K562 (cell line): Measurements from ENCODE around the gene FRMD5. TPM values are rescaled to one million over a fixed set of nuclear protein-coding genes. Genes with fewer than 3 reads are reported as not detected.

Experiments
- ATAC-seq: fragments of 200-7000 bp; cut with Tn5 transposase; 3 replicates; pipeline ENCODE4 v1.9.1; 2020; ENCODE audit warnings: moderate library complexity
- BruUV-seq: library from RNA; stranded (reverse); fragments of 400-500 nt; replicated peaks from 2 replicates; lab custom pipeline; 2021; lab: Mats Ljungman, UMichigan
- CTCF ChIA-PET: fragments of 300-600 bp; formaldehyde crosslinking; extraction: SDS; loops from one replicate; lab custom pipeline; 2021; ENCODE audit warnings: low intra/inter-chr PET ratio; lab: Yijun Ruan, JAX
- POLR2A ChIA-PET: fragments of 300-600, 350-650 bp; sonication (Branson Sonifier 250); formaldehyde crosslinking; extraction: SDS; loops from one replicate; lab custom pipeline; 2021; ENCODE audit warnings: antibody characterized with exemption, inconsistent platforms; lab: Yijun Ruan, JAX
- DNase-seq, 4 experiments: peaks; one replicate each; pipeline versions ENCODE4 v3.0.0 to v3.0.0-alpha.2; 2011 to 2018; ENCODE audit warnings: low spot score in 3 of 4, mixed read lengths in 3 of 4; ENCODE audit errors: extremely low read depth in 1 of 4
- FAIRE-seq: peaks from 2 replicates; lab custom pipeline; 2011; peaks lifted over from hg19 to GRCh38; lab: Jason Lieb, UNC
- H2AFZ ChIP-seq: 2 replicates; pipeline ENCODE4 v1.6.0; 2011; ENCODE audit warnings: low read depth, low read length, control low read depth, inconsistent platforms
- H3K27ac ChIP-seq: fragments of 200-600 bp; 3 replicates; pipeline ENCODE4 v1.8.0; 2011; ENCODE audit warnings: low read depth, mild to moderate bottlenecking, control low read depth, inconsistent platforms, low read length, moderate library complexity, mixed read lengths; ENCODE audit errors: extremely low read depth
- H3K27me3 ChIP-seq, 2 experiments: fragments of 300-600 bp in 1 of 2; 2 replicates in 1 of 2; 3 replicates in 1 of 2; pipeline versions ENCODE4 v1.6.0 to v1.8.0; 2011; ENCODE audit warnings: inconsistent platforms in 2 of 2, low read length in 2 of 2, mild to moderate bottlenecking in 1 of 2, mixed read lengths in 1 of 2, moderate library complexity in 1 of 2; ENCODE audit not compliant: control insufficient read depth in 2 of 2, insufficient read depth in 2 of 2
- H3K36me3 ChIP-seq: fragments of 300-600 bp; 3 replicates; pipeline ENCODE4 v1.8.0; 2011; ENCODE audit warnings: mild to moderate bottlenecking, low read length, inconsistent platforms; ENCODE audit not compliant: control insufficient read depth, insufficient read depth
- H3K4me1 ChIP-seq, 2 experiments: fragments of 200-600 bp in 1 of 2; replicated peaks in 1 of 2; 2 replicates in 1 of 2; 3 replicates in 1 of 2; pipeline versions ENCODE4 v1.5.1 to v1.8.0; 2011; ENCODE audit warnings: inconsistent platforms in 2 of 2, low read length in 2 of 2, mild to moderate bottlenecking in 1 of 2, mixed read lengths in 1 of 2, moderate library complexity in 1 of 2; ENCODE audit not compliant: control insufficient read depth in 2 of 2, insufficient read depth in 2 of 2
- H3K4me2 ChIP-seq: 2 replicates; pipeline ENCODE4 v1.6.1; 2011; ENCODE audit warnings: low read length, control low read depth, inconsistent platforms, mixed read lengths; ENCODE audit not compliant: insufficient read depth
- H3K4me3 ChIP-seq: fragments of 200-600 bp; sonication (generic), shearing (Covaris generic); 2 replicates; pipeline ENCODE4 v1.5.1; 2016; ENCODE audit warnings: control low read depth, inconsistent platforms
- H3K79me2 ChIP-seq: fragments of 200-600 bp; 3 replicates; pipeline ENCODE4 v1.8.0; 2011; ENCODE audit warnings: low read length, inconsistent platforms; ENCODE audit not compliant: control insufficient read depth, insufficient read depth
- H3K9ac ChIP-seq, 2 experiments: 2 replicates each; pipeline versions ENCODE4 v1.6.0 to v1.6.1; 2011; ENCODE audit warnings: low read depth in 2 of 2, low read length in 2 of 2, control low read depth in 1 of 2, inconsistent platforms in 1 of 2, mild to moderate bottlenecking in 1 of 2, mixed read lengths in 1 of 2; ENCODE audit not compliant: insufficient read depth in 1 of 2
- H3K9me1 ChIP-seq: one replicate; pipeline ENCODE4 v1.6.0; 2011; ENCODE audit warnings: inconsistent platforms, mild to moderate bottlenecking, low read length, moderate library complexity; ENCODE audit not compliant: control insufficient read depth, insufficient read depth
- H3K9me3 ChIP-seq: replicated peaks from 2 replicates; pipeline ENCODE4 v1.5.1; 2011; ENCODE audit warnings: low read depth, low read length, inconsistent platforms; ENCODE audit not compliant: control insufficient read depth, insufficient read depth
- H4K20me1 ChIP-seq: replicated peaks from 2 replicates; pipeline ENCODE4 v1.6.1; 2011; ENCODE audit warnings: low read length, inconsistent platforms, mixed read lengths; ENCODE audit not compliant: control insufficient read depth, insufficient read depth
- ARNT ChIP-seq, 2 experiments: fragments of 450-650 bp; IDR thresholded peaks; 2 replicates each; pipeline ENCODE4 v1.6.1; 2016; ENCODE audit warnings: mild to moderate bottlenecking in 1 of 2
- FOSL1 ChIP-seq: fragments of 200-800 bp; sonication (Bioruptor generic); conservative IDR thresholded peaks from 2 replicates; pipeline ENCODE4 v1.6.1; 2016; ENCODE audit warnings: missing genetic modification characterization, missing compliant biosample characterization
- JUND ChIP-seq, 2 experiments: IDR thresholded peaks; 2 replicates in 1 of 2; 3 replicates in 1 of 2; pipeline ENCODE4 v1.6.1; 2011; ENCODE audit warnings: borderline replicate concordance in 2 of 2, low read depth in 2 of 2, low read length in 2 of 2, improper control_type of control experiment in 1 of 2, missing biosample characterization in 1 of 2, missing genetic modification characterization in 1 of 2, missing genetic modification reagents in 1 of 2
- NCOA6 ChIP-seq: fragments of 450-650 bp; IDR thresholded peaks from 2 replicates; pipeline ENCODE4 v1.6.1; 2017; ENCODE audit warnings: mild to moderate bottlenecking
- NFIC ChIP-seq: fragments of 450-650 bp; IDR thresholded peaks from 2 replicates; pipeline ENCODE4 v1.6.1; 2017; ENCODE audit warnings: mild to moderate bottlenecking, inconsistent platforms
- PBX2 ChIP-seq, 2 experiments: IDR thresholded peaks in 1 of 2; conservative IDR thresholded peaks in 1 of 2; 2 replicates each; pipeline ENCODE4 v1.6.1; 2016; ENCODE audit warnings: low read depth in 2 of 2, mild to moderate bottlenecking in 1 of 2, missing compliant biosample characterization in 1 of 2, missing genetic modification characterization in 1 of 2, moderate library complexity in 1 of 2
- PHF21A ChIP-seq: fragments of 450-650 bp; IDR thresholded peaks from 2 replicates; pipeline ENCODE4 v1.6.1; 2017; ENCODE audit warnings: low read depth, borderline replicate concordance
- USF1 ChIP-seq: sonication (generic); formaldehyde crosslinking; IDR thresholded peaks from 2 replicates; pipeline ENCODE4 v1.9.0; 2022; ENCODE audit warnings: mild to moderate bottlenecking, missing genetic modification reagents
- WGBS: fragments of 100-300 bp; shearing (Covaris generic); methylation state at CpG from one replicate; pipeline ENCODE4 v1.1.6; 2016; ENCODE audit warnings: low coverage, mixed read lengths; ENCODE audit not compliant: insufficient coverage; ENCODE audit errors: missing lambda C conversion rate; 5-methylcytosine and 5-hydroxymethylcytosine counted together
- in situ Hi-C: fragments of 300-500 bp; cut with MboI; formaldehyde crosslinking; loops from 4 replicates; pipeline ENCODE4 v1.15.0; 2018; ENCODE audit warnings: inconsistent platforms, mixed read lengths
- intact Hi-C: fragments of 100-400 bp; cut with micrococcal nuclease; formaldehyde crosslinking; loops from 2 replicates; pipeline ENCODE4 v1.14.2; 2022
- polyA plus RNA-seq, 8 experiments: library from polyadenylated mRNA; depleted of rRNA in 4 of 8; stranded (reverse) in 5 of 8; unstranded in 3 of 8; fragments of >200 nt; fragmentation: Nextera tagmentation in 2 of 8; fragmentation: Illumina TruSeq in 1 of 8; extraction: Ambion mirVana in 2 of 8; extraction: Trizol in 1 of 8; gene quantifications; 2 replicates each; pipeline versions ENCODE4 v1.2.1 to v1.2.3, GENCODE V29; 2011 to 2014; ENCODE audit warnings: inconsistent platforms in 1 of 8, missing spikeins in 1 of 8
- total RNA-seq, 7 experiments: library from RNA; depleted of rRNA in 6 of 7; stranded (reverse); fragments of >200 nt in 6 of 7; fragmentation: Illumina TruSeq in 2 of 7; extraction: Trizol in 2 of 7; gene quantifications; 2 replicates each; pipeline versions ENCODE4 v1.2.1 to v1.2.3, GENCODE V29; 2011 to 2021; ENCODE audit warnings: low replicate concordance in 1 of 7

Gene FRMD5
- total and polyA plus RNA-seq, 9 of the 15 experiments (the other 6 are each of a cell fraction or from before 2014, with no cell fraction given) = 0.13 to 0.38 TPM; not detected in 7

GRCh38 chr15:44199393-44199792 is 4.3 kb upstream of the FRMD5 start (continued):
- TF ChIP-seq PBX2 (CRISPR knock-in tag; IDR thresholded peaks at IDR 0.05; ENCODE audit: low read depth) (no peak), PBX2 (tag; conservative IDR thresholded peaks at IDR 0.05; ENCODE audit: low read depth) (no peak), USF1 (no peak)

GRCh38 chr15:44194323-44195150 is 534 bp downstream of the FRMD5 start:
- H3K9me1 ChIP-seq = no peaks in the 10 kb centered on the region
- H3K4me3 ChIP-seq = no peak overlapping the region
- POLR2A ChIA-PET = interaction anchor here (0.7 to 1.2 kb wide), 2 partner anchors 10 to 93 kb away, joined by 3 to 4 read pairs; no protein-coding TSS in a partner anchor
- no peaks in the 10 kb centered on the region for H4K20me1 ChIP-seq
- no peak overlapping the region for H3K9ac ChIP-seq
- no peak overlapping the region for H3K27ac ChIP-seq
- H3K4me2 ChIP-seq = no peak overlapping the region
- peaks cover 18 to 39% of the 10 kb centered on the region in 2 experiments for H3K27me3 ChIP-seq
- no TSS peak for BruUV-seq
- intact Hi-C loops = no loop called here
- no peaks in the 10 kb centered on the region for H3K9me3 ChIP-seq
- no peaks in the 10 kb centered on the region for H3K36me3 ChIP-seq
- no peak for FAIRE-seq
- no peaks in the 10 kb centered on the region for H3K79me2 ChIP-seq
- CTCF ChIA-PET = no interaction called here
- 22% methylated on average over 20 of the region's 74 CpGs for WGBS
- in situ Hi-C loops = no loop called here
- peak; percentile 12 to 30 (median 20) for DNase-seq
- no peak overlapping the region for H2AFZ ChIP-seq
- H3K4me1 ChIP-seq = peaks cover 0 to 13% of the 10 kb centered on the region in 2 experiments; a peak in 3 of 5 replicates
- TF ChIP-seq JUND (IDR thresholded peaks at IDR 0.05; ENCODE audit: borderline replicate concordance, low read depth, low read length) (0 out of 2 replicates have a peak, but pooled peaks have one; percentile 10), JUND (tag; IDR thresholded peaks at IDR 0.05; ENCODE audit: borderline replicate concordance, low read depth, low read length) (no peak), NFIC (peak; percentile 77), FOSL1 (tag) (peak; percentile 54), NCOA6 (0 out of 2 replicates have a peak, but pooled peaks have one; percentile 22), PHF21A (no peak), ARNT (IDR thresholded peaks at IDR 0.05) (no peak)
- ATAC-seq = peak; percentile 55
